WTC11 (cell line): ENCODE data around the gene SLC35E3.
"Not testable (repeated sequence)": the region's sequence is repeated elsewhere in the genome, so short reads cannot be mapped to it uniquely, and the experiment has no call there.

Experiments used
- JAZF1 ChIP-seq: fragments of 250-450 bp; sonication (Bioruptor Pico); IDR thresholded peaks from 2 replicates; pipeline ENCODE4 v1.9.0; 2021; ENCODE audit warnings: moderate library complexity, mild to moderate bottlenecking, inconsistent platforms
- NFATC4 ChIP-seq: fragments of 250-450 bp; sonication (Bioruptor Pico); IDR thresholded peaks from 2 replicates; pipeline ENCODE4 v1.9.0; 2021; ENCODE audit warnings: mild to moderate bottlenecking
- SP1 ChIP-seq: sonication (generic); formaldehyde crosslinking; conservative IDR thresholded peaks from 2 replicates; pipeline ENCODE4 v1.8.1; 2022; ENCODE audit warnings: missing genetic modification reagents
- TP53 ChIP-seq: sonication (generic); formaldehyde crosslinking; IDR thresholded peaks from 2 replicates; pipeline ENCODE4 v1.8.1; 2023; ENCODE audit warnings: mild to moderate bottlenecking, missing genetic modification reagents
- TF ChIP-seq, protein P1 (sequence below): fragments of 200-600 bp; IDR thresholded peaks from 2 replicates; pipeline ENCODE4 v1.8.0; 2022; ENCODE audit warnings: antibody characterized with exemption

GRCh38 chr12:68802372-68802745 lies 56.4 kb downstream of the SLC35E3 start:
- not testable (repeated sequence) for TF ChIP-seq JAZF1, NFATC4, SP1, TP53 (CRISPR knock-in tag)
- TF ChIP-seq, protein P1, sequence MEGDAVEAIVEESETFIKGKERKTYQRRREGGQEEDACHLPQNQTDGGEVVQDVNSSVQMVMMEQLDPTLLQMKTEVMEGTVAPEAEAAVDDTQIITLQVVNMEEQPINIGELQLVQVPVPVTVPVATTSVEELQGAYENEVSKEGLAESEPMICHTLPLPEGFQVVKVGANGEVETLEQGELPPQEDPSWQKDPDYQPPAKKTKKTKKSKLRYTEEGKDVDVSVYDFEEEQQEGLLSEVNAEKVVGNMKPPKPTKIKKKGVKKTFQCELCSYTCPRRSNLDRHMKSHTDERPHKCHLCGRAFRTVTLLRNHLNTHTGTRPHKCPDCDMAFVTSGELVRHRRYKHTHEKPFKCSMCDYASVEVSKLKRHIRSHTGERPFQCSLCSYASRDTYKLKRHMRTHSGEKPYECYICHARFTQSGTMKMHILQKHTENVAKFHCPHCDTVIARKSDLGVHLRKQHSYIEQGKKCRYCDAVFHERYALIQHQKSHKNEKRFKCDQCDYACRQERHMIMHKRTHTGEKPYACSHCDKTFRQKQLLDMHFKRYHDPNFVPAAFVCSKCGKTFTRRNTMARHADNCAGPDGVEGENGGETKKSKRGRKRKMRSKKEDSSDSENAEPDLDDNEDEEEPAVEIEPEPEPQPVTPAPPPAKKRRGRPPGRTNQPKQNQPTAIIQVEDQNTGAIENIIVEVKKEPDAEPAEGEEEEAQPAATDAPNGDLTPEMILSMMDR: not testable (repeated sequence)
